AG09319 (cell line): ENCODE results near the gene CST11.
"Not testable (repeated sequence)": the region's sequence is repeated elsewhere in the genome, so short reads cannot be mapped to it uniquely, and the experiment has no call there.

ENCODE experiments used
- DNase-seq: peaks from one replicate; pipeline ENCODE4 v3.0.0-alpha.2; 2010; ENCODE audit warnings: low read depth; ENCODE audit errors: extremely low read depth
- CTCF ChIP-seq: IDR thresholded peaks from 2 replicates; pipeline ENCODE4 v1.5.1; 2011; ENCODE audit warnings: low read depth, mild to moderate bottlenecking, inconsistent platforms, low read length, moderate library complexity

CST11 gene

GRCh38 chr20:23488470-23488869 is 35.8 kb upstream of the CST11 start:
- DNase-seq = no peak
- TF ChIP-seq CTCF = no peak

- DNase-seq = no peak
- TF ChIP-seq CTCF = no peak
Measured at GRCh38 chr20:23484081-23484480, 31.4 kb upstream of the CST11 start.

- DNase-seq = no peak
- no peak for TF ChIP-seq CTCF
Measured at GRCh38 chr20:23482138-23482537, 29.5 kb upstream of the CST11 start.

- no peak for TF ChIP-seq CTCF
- DNase-seq = no peak
Measured at GRCh38 chr20:23479043-23479442, 26.4 kb upstream of the CST11 start.

- no peak for TF ChIP-seq CTCF
- no peak for DNase-seq
Measured at GRCh38 chr20:23477223-23477622, 24.5 kb upstream of the CST11 start.

GRCh38 chr20:23476015-23476754 is 23.5 kb upstream of the CST11 start:
- no peak for TF ChIP-seq CTCF
- no peak for DNase-seq

GRCh38 chr20:23475395-23475794 is 22.7 kb upstream of the CST11 start:
- no peak for TF ChIP-seq CTCF
- no peak for DNase-seq

- DNase-seq = not testable (repeated sequence)
Measured at GRCh38 chr20:23473293-23473692, 20.6 kb upstream of the CST11 start.

- DNase-seq = not testable (repeated sequence)
Measured at GRCh38 chr20:23472306-23472705, 19.6 kb upstream of the CST11 start.

GRCh38 chr20:23466961-23467360 is 14.3 kb upstream of the CST11 start:
- DNase-seq = not testable (repeated sequence)
